ENCODE data around the gene BMP10. TPM values are rescaled to one million over a fixed set of nuclear protein-coding genes. Genes with fewer than 3 reads are reported as not detected.

The BMP10 gene
- total RNA-seq, 1 experiment from 2014 or later = not detected

DNA sequence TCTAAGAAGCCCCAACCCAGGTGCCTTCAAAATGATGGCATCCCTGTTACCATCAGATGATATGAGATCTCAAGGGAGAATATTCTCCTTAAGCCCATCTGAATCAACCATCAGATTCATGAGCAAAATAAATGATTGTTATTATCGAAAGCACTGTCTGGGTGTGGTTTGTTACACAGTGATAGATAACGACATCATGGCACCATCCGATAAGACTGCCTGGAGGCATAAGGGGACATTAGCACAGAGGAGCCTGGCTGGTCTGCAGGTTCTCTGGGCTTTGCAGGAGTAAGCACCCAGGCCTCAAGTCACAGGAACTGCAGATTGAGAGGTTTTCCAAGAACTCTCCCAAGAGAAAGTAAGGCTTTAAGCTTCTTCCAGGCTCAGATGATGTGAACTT is 15.6 kb downstream of the BMP10 start:
- H3K23ac ChIP-seq (ENCODE audit: insufficient read length, low read depth, low read length) = no peak overlapping the region
- no peak overlapping the region for H2BK20ac ChIP-seq (ENCODE audit: low read depth, low read length, poor library complexity, severe bottlenecking)
- no CpG with 5 or more reads among the region's 3 CpGs for whole genome bisulfite sequencing (ENCODE audit: extremely low coverage, insufficient read length, low lambda C conversion rate)
- H3T11ph ChIP-seq (ENCODE audit: low read length) = no peak overlapping the region
- H2BK12ac ChIP-seq (ENCODE audit: insufficient read length, low read depth, low read length) = no peak overlapping the region
- Mint-ChIP-seq H3K36me3 (ENCODE audit: insufficient read depth in 1 of 3, low read depth in 3 of 3) (no peaks in the 10 kb centered on the region), H3K27ac (no peak overlapping the region), H3K4me3 (no peak overlapping the region), H3K4me1 (peaks cover 3 to 6% of the 10 kb centered on the region in 2 experiments; a peak in 3 of 4 replicates), H3K27me3 (ENCODE audit: low read depth) (no peaks in the 10 kb centered on the region; the same call in 1 of the 2 replicates), H3K9me3 (no peaks in the 10 kb centered on the region)
- no peaks in the 10 kb centered on the region; the same call in 1 of the 2 replicates for H3K4me1 ChIP-seq (ENCODE audit: insufficient read depth, low read length)
- H3K27me3 ChIP-seq (ENCODE audit: insufficient read depth, low read length) = no peaks in the 10 kb centered on the region
- H4K8ac ChIP-seq (replicated peaks; ENCODE audit: insufficient read length, low read depth, low read length) = no peak overlapping the region
- no peak for DNase-seq
- TF ChIP-seq, protein P1, sequence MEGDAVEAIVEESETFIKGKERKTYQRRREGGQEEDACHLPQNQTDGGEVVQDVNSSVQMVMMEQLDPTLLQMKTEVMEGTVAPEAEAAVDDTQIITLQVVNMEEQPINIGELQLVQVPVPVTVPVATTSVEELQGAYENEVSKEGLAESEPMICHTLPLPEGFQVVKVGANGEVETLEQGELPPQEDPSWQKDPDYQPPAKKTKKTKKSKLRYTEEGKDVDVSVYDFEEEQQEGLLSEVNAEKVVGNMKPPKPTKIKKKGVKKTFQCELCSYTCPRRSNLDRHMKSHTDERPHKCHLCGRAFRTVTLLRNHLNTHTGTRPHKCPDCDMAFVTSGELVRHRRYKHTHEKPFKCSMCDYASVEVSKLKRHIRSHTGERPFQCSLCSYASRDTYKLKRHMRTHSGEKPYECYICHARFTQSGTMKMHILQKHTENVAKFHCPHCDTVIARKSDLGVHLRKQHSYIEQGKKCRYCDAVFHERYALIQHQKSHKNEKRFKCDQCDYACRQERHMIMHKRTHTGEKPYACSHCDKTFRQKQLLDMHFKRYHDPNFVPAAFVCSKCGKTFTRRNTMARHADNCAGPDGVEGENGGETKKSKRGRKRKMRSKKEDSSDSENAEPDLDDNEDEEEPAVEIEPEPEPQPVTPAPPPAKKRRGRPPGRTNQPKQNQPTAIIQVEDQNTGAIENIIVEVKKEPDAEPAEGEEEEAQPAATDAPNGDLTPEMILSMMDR (conservative IDR thresholded peaks at IDR 0.05) = no peak
- H3K23me2 ChIP-seq (ENCODE audit: insufficient read length, low read depth, low read length, poor library complexity, severe bottlenecking) = no peaks in the 10 kb centered on the region
- no peak overlapping the region for H3K27ac ChIP-seq (ENCODE audit: insufficient read length, low read depth, low read length)
- no peak overlapping the region for H3K4me2 ChIP-seq (ENCODE audit: insufficient read depth, insufficient read length, low read length)
- H2BK15ac ChIP-seq (ENCODE audit: low read depth, low read length) = no peak overlapping the region
- H3K56ac ChIP-seq (ENCODE audit: insufficient read length, low read depth, low read length) = no peak overlapping the region
- no peaks in the 10 kb centered on the region for H4K20me1 ChIP-seq (ENCODE audit: control insufficient read depth, insufficient read depth, insufficient read length)
- H2BK5ac ChIP-seq (ENCODE audit: insufficient read length, low read length) = no peak overlapping the region
- no peak overlapping the region for H3K9ac ChIP-seq (ENCODE audit: extremely low read depth, insufficient read length, low read length)
- H2AK5ac ChIP-seq (ENCODE audit: insufficient read length, low read length) = no peak overlapping the region
- no peaks in the 10 kb centered on the region for H3K9me3 ChIP-seq (ENCODE audit: control insufficient read depth, low read depth, low read length)
- no peak overlapping the region for H2BK120ac ChIP-seq (ENCODE audit: low read depth, low read length, poor library complexity, severe bottlenecking)
- no peak overlapping the region for H3K14ac ChIP-seq (ENCODE audit: insufficient read depth, low read length)
- no peaks in the 10 kb centered on the region for H3K79me1 ChIP-seq (ENCODE audit: insufficient read depth, low read depth, low read length, poor library complexity, severe bottlenecking)
- no peak overlapping the region for H3K18ac ChIP-seq (ENCODE audit: insufficient read length, low read depth, low read length)
- no peak overlapping the region for H2AFZ ChIP-seq (ENCODE audit: low read length)
- H4K5ac ChIP-seq (ENCODE audit: insufficient read length, low read depth, low read length) = no peak overlapping the region
- no peak overlapping the region for H4K91ac ChIP-seq (ENCODE audit: insufficient read length, low read depth, low read length)
- no peaks in the 10 kb centered on the region for H3K79me2 ChIP-seq (ENCODE audit: insufficient read depth, low read length)
- no peak overlapping the region for H3K4ac ChIP-seq (ENCODE audit: low read depth, low read length)

All from H9 (cell line).